HepG2 (cell line): ENCODE data around the gene MTM1. TPM values are rescaled to one million over a fixed set of nuclear protein-coding genes. Genes with fewer than 3 reads are reported as not detected.

ENCODE experiments used
- ATAC-seq: fragments of 200-7000 bp; cut with Tn5 transposase; 3 replicates; pipeline ENCODE4 v1.9.1; 2020; ENCODE audit warnings: mild to moderate bottlenecking, moderate library complexity
- BruUV-seq: library from RNA; stranded (reverse); fragments of 400-500 nt; replicated peaks from 2 replicates; lab custom pipeline; 2021; lab: Mats Ljungman, UMichigan
- CTCF ChIA-PET: fragments of 300-600 bp; formaldehyde crosslinking; extraction: SDS; loops from one replicate; lab custom pipeline; 2021; ENCODE audit warnings: low total read pairs, inconsistent platforms, low intra/inter-chr PET ratio; lab: Yijun Ruan, JAX
- POLR2A ChIA-PET: fragments of 350-600 bp; sonication (Branson Sonifier 250); formaldehyde crosslinking; loops from one replicate; lab custom pipeline; 2020; ENCODE audit warnings: antibody characterized with exemption, inconsistent platforms; lab: Yijun Ruan, JAX
- DNase-seq: peaks from one replicate; pipeline ENCODE4 v3.0.0-alpha.2; 2015; ENCODE audit warnings: low spot score
- FAIRE-seq: peaks from 3 replicates; lab custom pipeline; 2011; peaks lifted over from hg19 to GRCh38; lab: Jason Lieb, UNC
- H2AFZ ChIP-seq: one replicate; pipeline ENCODE4 v1.6.1; 2011; ENCODE audit warnings: low read length, inconsistent platforms
- H3K27ac ChIP-seq: fragments of 300-600 bp; 3 replicates; pipeline ENCODE4 v1.8.0; 2011; ENCODE audit warnings: mixed run types, mild to moderate bottlenecking, mixed read lengths, low read length, inconsistent platforms; ENCODE audit not compliant: insufficient read depth; ENCODE audit errors: extremely low read length
- H3K27me3 ChIP-seq, 2 experiments: fragments of 200-600 bp in 1 of 2; 2 replicates in 1 of 2; 3 replicates in 1 of 2; pipeline versions ENCODE4 v1.6.0 to v1.8.0; 2011; ENCODE audit warnings: low read length in 2 of 2, mild to moderate bottlenecking in 2 of 2, moderate library complexity in 2 of 2, inconsistent platforms in 1 of 2; ENCODE audit not compliant: insufficient read depth in 2 of 2, control insufficient read depth in 1 of 2
- H3K36me3 ChIP-seq, 2 experiments: fragments of 200-600 bp in 1 of 2; replicated peaks in 1 of 2; 2 replicates in 1 of 2; 3 replicates in 1 of 2; pipeline versions ENCODE4 v1.5.1 to v1.8.0; 2011; ENCODE audit warnings: low read length in 2 of 2, inconsistent platforms in 1 of 2; ENCODE audit not compliant: insufficient read depth in 2 of 2, control insufficient read depth in 1 of 2
- H3K4me1 ChIP-seq: 2 replicates; pipeline ENCODE4 v1.5.1; 2012; ENCODE audit warnings: low read length, inconsistent platforms; ENCODE audit not compliant: insufficient read depth
- H3K4me2 ChIP-seq: 2 replicates; pipeline ENCODE4 v1.6.0; 2011; ENCODE audit warnings: low read depth, low read length, inconsistent platforms
- H3K4me3 ChIP-seq, 3 experiments: fragments of 200-600 bp in 1 of 3; sonication (generic), shearing (Covaris generic) in 1 of 3; replicated peaks in 1 of 3; 2 replicates each; pipeline ENCODE4 v1.5.1; 2011 to 2016; ENCODE audit warnings: low read length in 3 of 3, inconsistent platforms in 2 of 3, low read depth in 2 of 3, mild to moderate bottlenecking in 2 of 3, control low read depth in 1 of 3, mixed read lengths in 1 of 3; ENCODE audit not compliant: insufficient read depth in 1 of 3
- H3K79me2 ChIP-seq: one replicate; pipeline ENCODE4 v1.6.1; 2011; ENCODE audit warnings: low read length, inconsistent platforms; ENCODE audit not compliant: insufficient read depth
- H3K9ac ChIP-seq: 2 replicates; pipeline ENCODE4 v1.6.0; 2011; ENCODE audit warnings: mild to moderate bottlenecking, low read depth, low read length, inconsistent platforms; ENCODE audit not compliant: insufficient read depth
- H3K9me3 ChIP-seq: 2 replicates; pipeline ENCODE4 v1.5.1; 2012; ENCODE audit warnings: mild to moderate bottlenecking, low read length
- H4K20me1 ChIP-seq: 2 replicates; pipeline ENCODE4 v1.6.0; 2011; ENCODE audit warnings: inconsistent platforms, mild to moderate bottlenecking, low read length, moderate library complexity; ENCODE audit not compliant: insufficient read depth
- CHD2 ChIP-seq: IDR thresholded peaks from 2 replicates; pipeline ENCODE4 v1.6.1; 2011; ENCODE audit warnings: low read depth, low read length, improper control_type of control experiment
- GABPB1 ChIP-seq: IDR thresholded peaks from 2 replicates; pipeline ENCODE4 v1.6.1; 2016; ENCODE audit warnings: mild to moderate bottlenecking, missing genetic modification reagents, moderate library complexity, missing compliant biosample characterization
- HES4 ChIP-seq: sonication (generic); formaldehyde crosslinking; IDR thresholded peaks from 2 replicates; pipeline ENCODE4 v1.9.0; 2021; ENCODE audit warnings: mild to moderate bottlenecking, missing genetic modification reagents, borderline replicate concordance
- KLF6 ChIP-seq: IDR thresholded peaks from 2 replicates; pipeline ENCODE4 v1.8.0; 2016; ENCODE audit warnings: missing biosample characterization, missing genetic modification reagents
- LCORL ChIP-seq, 2 experiments: fragments of 450-650 bp in 1 of 2; sonication (generic) in 1 of 2; formaldehyde crosslinking in 1 of 2; IDR thresholded peaks; 2 replicates each; pipeline versions ENCODE4 v1.5.0 to v1.6.1; 2017 to 2020; ENCODE audit warnings: antibody characterized with exemption in 1 of 2, missing genetic modification reagents in 1 of 2
- MBD4 ChIP-seq: IDR thresholded peaks from 2 replicates; pipeline ENCODE4 v1.6.1; 2012; ENCODE audit warnings: low read length, inconsistent platforms, borderline replicate concordance
- ZNF234 ChIP-seq: sonication (generic); formaldehyde crosslinking; conservative IDR thresholded peaks from 2 replicates; pipeline ENCODE4 v1.5.1; 2020; ENCODE audit warnings: mild to moderate bottlenecking, missing genetic modification reagents
- ZNF558 ChIP-seq: sonication (generic); formaldehyde crosslinking; IDR thresholded peaks from 2 replicates; pipeline ENCODE4 v1.9.0; 2022; ENCODE audit warnings: mild to moderate bottlenecking, missing genetic modification reagents, borderline replicate concordance
- in situ Hi-C: cut with HindIII; loops from 2 replicates; pipeline ENCODE4 v1.10.0; 2017; ENCODE audit warnings: low pct_unique_long_range_greater_than_20kb; ENCODE audit not compliant: extremely low pct_ligation_motif_present
- intact Hi-C: fragments of 100-400 bp; cut with micrococcal nuclease; formaldehyde crosslinking; loops from one replicate; pipeline ENCODE4 v1.10.0; 2022; ENCODE audit not compliant: unreplicated experiment
- polyA plus RNA-seq, 8 experiments: library from polyadenylated mRNA; depleted of rRNA in 3 of 8; stranded (reverse) in 7 of 8; unstranded in 1 of 8; fragments of >200 nt; fragmentation: Illumina TruSeq in 4 of 8; extraction: Trizol in 4 of 8; gene quantifications; 2 replicates each; pipeline versions ENCODE4 v1.2.1 to v1.2.3, GENCODE V29; 2011 to 2016; ENCODE audit warnings: low read depth in 4 of 8, missing spikeins in 1 of 8, mixed read lengths in 1 of 8; ENCODE audit not compliant: insufficient read depth in 1 of 8
- total RNA-seq, 5 experiments: library from RNA; depleted of rRNA; stranded (reverse); fragments of >200 nt; fragmentation: Illumina TruSeq; extraction: Trizol; gene quantifications; 2 replicates each; pipeline ENCODE4 v1.2.3, GENCODE V29; 2016; ENCODE audit warnings: low read depth in 1 of 5
- TF ChIP-seq, protein P1 (sequence below): sonication (generic); formaldehyde crosslinking; IDR thresholded peaks from 2 replicates; pipeline ENCODE4 v1.4.0; 2020; ENCODE audit warnings: missing genetic modification reagents

MTM1 gene
- total and polyA plus RNA-seq, 2 of the 13 experiments (the other 11 are each of a cell fraction or from before 2014, with no cell fraction given): 12.0 to 15.2 TPM

GRCh38 chrX:150602296-150602695, 33.9 kb downstream of the MTM1 start:
- H3K36me3 ChIP-seq: peaks cover 0 to 34% of the 10 kb centered on the region in 2 experiments; a peak in 2 of 5 replicates
- no peak for ATAC-seq
- no peak overlapping the region for H3K9ac ChIP-seq
- H3K4me3 ChIP-seq: no peak overlapping the region
- TF ChIP-seq, protein P1, sequence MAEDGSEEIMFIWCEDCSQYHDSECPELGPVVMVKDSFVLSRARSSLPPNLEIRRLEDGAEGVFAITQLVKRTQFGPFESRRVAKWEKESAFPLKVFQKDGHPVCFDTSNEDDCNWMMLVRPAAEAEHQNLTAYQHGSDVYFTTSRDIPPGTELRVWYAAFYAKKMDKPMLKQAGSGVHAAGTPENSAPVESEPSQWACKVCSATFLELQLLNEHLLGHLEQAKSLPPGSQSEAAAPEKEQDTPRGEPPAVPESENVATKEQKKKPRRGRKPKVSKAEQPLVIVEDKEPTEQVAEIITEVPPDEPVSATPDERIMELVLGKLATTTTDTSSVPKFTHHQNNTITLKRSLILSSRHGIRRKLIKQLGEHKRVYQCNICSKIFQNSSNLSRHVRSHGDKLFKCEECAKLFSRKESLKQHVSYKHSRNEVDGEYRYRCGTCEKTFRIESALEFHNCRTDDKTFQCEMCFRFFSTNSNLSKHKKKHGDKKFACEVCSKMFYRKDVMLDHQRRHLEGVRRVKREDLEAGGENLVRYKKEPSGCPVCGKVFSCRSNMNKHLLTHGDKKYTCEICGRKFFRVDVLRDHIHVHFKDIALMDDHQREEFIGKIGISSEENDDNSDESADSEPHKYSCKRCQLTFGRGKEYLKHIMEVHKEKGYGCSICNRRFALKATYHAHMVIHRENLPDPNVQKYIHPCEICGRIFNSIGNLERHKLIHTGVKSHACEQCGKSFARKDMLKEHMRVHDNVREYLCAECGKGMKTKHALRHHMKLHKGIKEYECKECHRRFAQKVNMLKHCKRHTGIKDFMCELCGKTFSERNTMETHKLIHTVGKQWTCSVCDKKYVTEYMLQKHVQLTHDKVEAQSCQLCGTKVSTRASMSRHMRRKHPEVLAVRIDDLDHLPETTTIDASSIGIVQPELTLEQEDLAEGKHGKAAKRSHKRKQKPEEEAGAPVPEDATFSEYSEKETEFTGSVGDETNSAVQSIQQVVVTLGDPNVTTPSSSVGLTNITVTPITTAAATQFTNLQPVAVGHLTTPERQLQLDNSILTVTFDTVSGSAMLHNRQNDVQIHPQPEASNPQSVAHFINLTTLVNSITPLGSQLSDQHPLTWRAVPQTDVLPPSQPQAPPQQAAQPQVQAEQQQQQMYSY (CRISPR knock-in tag): no peak
- no peak for TF ChIP-seq GABPB1 (CRISPR knock-in tag)
- TF ChIP-seq KLF6 (CRISPR knock-in tag): no peak
- TF ChIP-seq LCORL (IDR thresholded peaks at IDR 0.05): no peak
- no peak for TF ChIP-seq LCORL (CRISPR knock-in tag; IDR thresholded peaks at IDR 0.05)
- TF ChIP-seq HES4: no peak
- no peak for TF ChIP-seq MBD4
- TF ChIP-seq ZNF234: no peak
- TF ChIP-seq ZNF558 (CRISPR knock-in tag): no peak
- TF ChIP-seq CHD2: no peak
- no peak overlapping the region for H2AFZ ChIP-seq
- no peak overlapping the region for H3K27ac ChIP-seq
- H3K4me2 ChIP-seq: no peak overlapping the region
- no peak for DNase-seq
- intact Hi-C loops: no loop called here
- H4K20me1 ChIP-seq: no peaks in the 10 kb centered on the region
- H3K9me3 ChIP-seq: no peaks in the 10 kb centered on the region
- in situ Hi-C loops: no loop called here
- POLR2A ChIA-PET: no interaction called here
- no peaks in the 10 kb centered on the region for H3K27me3 ChIP-seq
- H3K4me1 ChIP-seq: peaks cover 15% of the 10 kb centered on the region
- no TSS peak for BruUV-seq
- no peak for FAIRE-seq
- CTCF ChIA-PET: no interaction called here
- no peaks in the 10 kb centered on the region for H3K79me2 ChIP-seq
